Measurements from ENCODE around the gene RAB2B.

Gene RAB2B

GRCh38 chr14:21476925-21477681 is at the start of gene RAB2B, which contains the start of gene TOX4:
Gene RAB2B, minus strand, starts transcription at chr14:21476959. Its CDS starts 87 bp downstream, at chr14:21476872.
Gene TOX4, plus strand, starts transcription at chr14:21477195. Its CDS starts 84 bp downstream, at chr14:21477279.
- peak; percentile 94 for DNase-seq (ENCODE audit: low read depth, low spot score)
- Histone ChIP-seq H3K36me3 (ENCODE audit: insufficient read depth, insufficient read length, low read length) (peaks cover 22% of the 10 kb centered on the region), H3K4me3 (ENCODE audit: insufficient read length, low read depth) (peak within 1 kb of the TSS; percentile 91), H3K4me1 (ENCODE audit: insufficient read depth, insufficient read length) (no peaks in the 10 kb centered on the region), H3K9ac (ENCODE audit: insufficient read length, low read depth) (peak within 1 kb of the TSS; percentile 89), H3K27me3 (ENCODE audit: insufficient read depth, insufficient read length) (no peaks in the 10 kb centered on the region), H3K9me3 (ENCODE audit: insufficient read depth, low read length) (no peaks in the 10 kb centered on the region)
- no peak for TF ChIP-seq SUZ12 (IDR thresholded peaks at IDR 0.05; ENCODE audit: extremely low read depth, insufficient read depth, insufficient read length)
- TF ChIP-seq ZNF274 (IDR thresholded peaks at IDR 0.05; ENCODE audit: low read depth, low read length) = no peak
- no peak for TF ChIP-seq YY1 (IDR thresholded peaks at IDR 0.05; ENCODE audit: insufficient read depth, insufficient read length)

DNA sequence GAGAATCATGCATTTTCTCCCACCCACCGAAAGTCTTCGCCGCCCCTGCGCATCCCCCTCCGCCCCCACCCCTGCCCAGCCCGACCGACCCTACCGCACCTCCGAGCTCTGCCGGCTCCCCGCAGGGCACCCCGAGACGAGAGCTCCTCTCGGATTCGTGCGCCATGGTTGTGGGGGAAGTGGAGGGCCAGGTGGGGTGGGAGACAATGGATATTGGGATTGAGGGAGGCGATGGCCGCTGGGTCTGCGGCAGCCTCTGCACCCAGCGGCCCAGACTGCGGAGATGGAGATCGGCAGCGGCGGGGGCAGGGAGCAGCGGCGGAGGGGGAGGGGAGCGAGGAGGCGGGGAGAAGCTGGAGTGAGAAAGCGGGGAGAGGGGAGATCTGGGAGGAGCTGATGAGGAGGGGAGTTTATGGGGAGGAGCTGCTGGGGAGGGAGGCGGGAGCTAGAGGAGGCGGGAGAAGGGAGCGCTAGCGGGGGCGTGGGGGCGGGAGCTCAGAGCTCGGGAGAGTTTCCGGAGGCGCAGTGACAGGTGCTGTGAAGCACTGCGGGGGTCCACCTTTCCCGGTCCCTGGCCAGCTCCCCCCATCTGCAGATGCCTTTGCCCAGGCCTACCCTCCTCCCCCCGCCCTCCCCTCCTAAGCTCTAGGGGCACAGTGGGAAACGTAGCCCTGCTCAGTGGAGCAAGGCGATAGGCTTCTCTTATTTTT is 49.4 kb upstream of the RAB2B start, which contains the start of gene SALL2:
TSS of gene SALL2 (minus strand) at position 385 of the 710 bp plus-strand sequence. CDS start at position 166, 219 bp downstream.
- H3K4me3 ChIP-seq (ENCODE audit: insufficient read length, low read depth) = peak within 1 kb of the TSS; percentile 60
- TF ChIP-seq ZNF274 (IDR thresholded peaks at IDR 0.05; ENCODE audit: low read depth, low read length) (no peak), SUZ12 (IDR thresholded peaks at IDR 0.05; ENCODE audit: extremely low read depth, insufficient read depth, insufficient read length) (no peak), YY1 (IDR thresholded peaks at IDR 0.05; ENCODE audit: insufficient read depth, insufficient read length) (no peak)
- no peaks in the 10 kb centered on the region for H3K27me3 ChIP-seq (ENCODE audit: insufficient read depth, insufficient read length)
- peaks cover 21% of the 10 kb centered on the region for H3K4me1 ChIP-seq (ENCODE audit: insufficient read depth, insufficient read length)
- peak within 1 kb of the TSS; percentile 82 for H3K9ac ChIP-seq (ENCODE audit: insufficient read length, low read depth)
- H3K9me3 ChIP-seq (ENCODE audit: insufficient read depth, low read length) = no peaks in the 10 kb centered on the region
- peak; percentile 90 for DNase-seq (ENCODE audit: low read depth, low spot score)
- peaks cover 37% of the 10 kb centered on the region for H3K36me3 ChIP-seq (ENCODE audit: insufficient read depth, insufficient read length, low read length)

DNA sequence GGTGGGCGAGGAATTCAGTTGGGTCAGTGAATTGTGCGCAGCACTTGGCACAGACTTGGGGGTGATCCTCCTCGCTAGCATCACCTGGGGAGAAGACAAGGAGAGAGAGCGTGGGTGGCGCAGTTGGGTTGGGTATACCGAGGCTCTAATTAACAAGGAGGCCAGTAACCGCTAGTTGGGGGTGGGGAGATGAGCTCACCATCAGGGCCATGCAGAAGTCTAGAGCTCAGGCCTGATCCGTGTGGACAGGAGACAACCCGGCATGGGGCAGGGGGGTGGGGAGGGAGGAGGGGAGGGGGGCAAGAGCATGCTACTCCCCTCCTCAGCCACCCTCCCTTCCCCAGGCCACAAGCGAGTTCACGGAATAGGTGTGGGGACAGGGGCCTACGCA is 48.8 kb upstream of the RAB2B start:
- Histone ChIP-seq H3K36me3 (ENCODE audit: insufficient read depth, insufficient read length, low read length) (peaks cover 41% of the 10 kb centered on the region), H3K4me1 (ENCODE audit: insufficient read depth, insufficient read length) (peaks cover 21% of the 10 kb centered on the region), H3K4me3 (ENCODE audit: insufficient read length, low read depth) (peak overlapping the region; percentile 60), H3K9me3 (ENCODE audit: insufficient read depth, low read length) (no peaks in the 10 kb centered on the region), H3K27me3 (ENCODE audit: insufficient read depth, insufficient read length) (no peaks in the 10 kb centered on the region), H3K9ac (ENCODE audit: insufficient read length, low read depth) (peak overlapping the region; percentile 82)
- no peak for DNase-seq (ENCODE audit: low read depth, low spot score)
- no peak for TF ChIP-seq ZNF274 (IDR thresholded peaks at IDR 0.05; ENCODE audit: low read depth, low read length)
- TF ChIP-seq YY1 (IDR thresholded peaks at IDR 0.05; ENCODE audit: insufficient read depth, insufficient read length) = no peak
- TF ChIP-seq SUZ12 (IDR thresholded peaks at IDR 0.05; ENCODE audit: extremely low read depth, insufficient read depth, insufficient read length) = no peak

DNA sequence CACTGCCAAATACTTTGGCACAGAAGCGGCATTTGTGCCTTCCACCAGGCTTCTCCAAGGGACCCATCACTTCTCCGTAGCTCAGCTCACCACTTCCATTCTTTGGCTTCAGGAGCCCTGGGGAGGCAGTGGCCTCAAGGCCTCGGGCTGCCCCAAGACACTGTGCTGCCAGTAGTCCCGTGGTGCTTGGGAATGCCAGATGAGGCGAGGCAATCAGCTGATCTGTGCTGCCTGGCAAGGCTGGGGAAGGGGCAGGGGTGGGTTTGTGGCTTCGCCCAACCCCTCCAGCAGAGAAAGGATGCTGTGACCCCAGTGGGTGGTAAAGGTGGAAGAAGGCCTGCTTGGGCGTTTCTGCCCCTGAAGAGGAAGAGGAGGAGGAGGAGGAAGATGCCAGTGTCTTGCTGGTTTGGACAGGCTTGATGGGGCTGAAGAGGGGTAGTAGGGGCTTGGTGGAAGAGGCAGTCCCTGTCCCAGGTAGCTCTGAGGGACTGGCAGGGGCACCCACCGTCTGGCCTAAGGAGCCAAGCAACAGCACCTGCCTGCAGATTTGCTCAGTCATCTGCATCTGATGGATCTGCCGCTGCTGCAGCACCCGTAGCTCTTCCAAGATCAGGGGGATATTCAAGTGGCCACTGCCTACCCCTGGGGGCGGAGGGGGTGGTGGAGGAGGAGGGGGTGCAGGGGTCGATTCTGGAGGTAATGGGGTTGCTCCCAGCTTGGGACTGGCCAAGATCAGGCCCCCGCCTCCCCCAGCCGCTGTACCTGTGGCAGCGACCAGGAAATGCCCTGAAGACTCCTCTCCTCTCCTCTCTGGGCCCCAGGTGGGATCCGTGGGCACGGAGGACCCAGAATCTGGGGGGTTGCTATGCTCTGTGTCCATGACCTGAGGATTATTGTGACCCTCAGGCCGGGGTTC is 48.1 kb upstream of the RAB2B start:
- Histone ChIP-seq H3K36me3 (ENCODE audit: insufficient read depth, insufficient read length, low read length) (peaks cover 48% of the 10 kb centered on the region), H3K9me3 (ENCODE audit: insufficient read depth, low read length) (no peaks in the 10 kb centered on the region), H3K4me3 (ENCODE audit: insufficient read length, low read depth) (peak overlapping the region; percentile 60), H3K9ac (ENCODE audit: insufficient read length, low read depth) (peak overlapping the region; percentile 82), H3K4me1 (ENCODE audit: insufficient read depth, insufficient read length) (peaks cover 21% of the 10 kb centered on the region), H3K27me3 (ENCODE audit: insufficient read depth, insufficient read length) (no peaks in the 10 kb centered on the region)
- no peak for DNase-seq (ENCODE audit: low read depth, low spot score)
- no peak for TF ChIP-seq SUZ12 (IDR thresholded peaks at IDR 0.05; ENCODE audit: extremely low read depth, insufficient read depth, insufficient read length)
- no peak for TF ChIP-seq ZNF274 (IDR thresholded peaks at IDR 0.05; ENCODE audit: low read depth, low read length)
- no peak for TF ChIP-seq YY1 (IDR thresholded peaks at IDR 0.05; ENCODE audit: insufficient read depth, insufficient read length)

DNA sequence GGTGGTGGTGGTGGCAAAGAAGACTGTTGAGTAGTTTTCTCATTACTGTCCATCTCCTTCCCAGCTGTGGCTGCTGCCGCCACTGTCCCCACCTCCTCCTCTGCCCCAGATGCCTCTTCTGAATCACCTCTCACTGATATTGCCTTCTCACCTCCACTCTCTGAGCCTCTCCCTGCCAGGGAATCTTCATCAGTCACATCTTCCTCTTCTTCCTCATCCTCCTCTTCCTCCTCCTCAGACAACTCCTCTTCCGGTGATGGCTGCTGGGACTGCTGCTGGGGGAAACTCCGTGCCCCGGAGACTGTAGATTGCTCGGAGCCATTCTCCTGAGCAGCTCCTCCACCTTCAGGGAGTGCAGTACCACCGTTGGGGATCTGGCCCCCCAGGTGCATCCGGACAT is 46.4 kb upstream of the RAB2B start:
- Histone ChIP-seq H3K9ac (ENCODE audit: insufficient read length, low read depth) (no peak overlapping the region), H3K4me3 (ENCODE audit: insufficient read length, low read depth) (no peak overlapping the region), H3K4me1 (ENCODE audit: insufficient read depth, insufficient read length) (peaks cover 21% of the 10 kb centered on the region), H3K36me3 (ENCODE audit: insufficient read depth, insufficient read length, low read length) (peaks cover 48% of the 10 kb centered on the region), H3K9me3 (ENCODE audit: insufficient read depth, low read length) (no peaks in the 10 kb centered on the region), H3K27me3 (ENCODE audit: insufficient read depth, insufficient read length) (no peaks in the 10 kb centered on the region)
- TF ChIP-seq YY1 (IDR thresholded peaks at IDR 0.05; ENCODE audit: insufficient read depth, insufficient read length) (no peak), SUZ12 (IDR thresholded peaks at IDR 0.05; ENCODE audit: extremely low read depth, insufficient read depth, insufficient read length) (no peak), ZNF274 (IDR thresholded peaks at IDR 0.05; ENCODE audit: low read depth, low read length) (no peak)
- no peak for DNase-seq (ENCODE audit: low read depth, low spot score)

- H3K36me3 ChIP-seq (ENCODE audit: insufficient read depth, insufficient read length, low read length) = peaks cover 48% of the 10 kb centered on the region
- TF ChIP-seq ZNF274 (IDR thresholded peaks at IDR 0.05; ENCODE audit: low read depth, low read length) (no peak), SUZ12 (IDR thresholded peaks at IDR 0.05; ENCODE audit: extremely low read depth, insufficient read depth, insufficient read length) (no peak), YY1 (IDR thresholded peaks at IDR 0.05; ENCODE audit: insufficient read depth, insufficient read length) (no peak)
Measured at GRCh38 chr14:21521501-21521900, 44.7 kb upstream of the RAB2B start.

More at GRCh38 chr14:21521501-21521900, 44.7 kb upstream of the RAB2B start:
- Histone ChIP-seq H3K9ac (ENCODE audit: insufficient read length, low read depth) (no peak overlapping the region), H3K9me3 (ENCODE audit: insufficient read depth, low read length) (no peaks in the 10 kb centered on the region), H3K4me1 (ENCODE audit: insufficient read depth, insufficient read length) (peaks cover 21% of the 10 kb centered on the region), H3K27me3 (ENCODE audit: insufficient read depth, insufficient read length) (no peaks in the 10 kb centered on the region), H3K4me3 (ENCODE audit: insufficient read length, low read depth) (no peak overlapping the region)
- no peak for DNase-seq (ENCODE audit: low read depth, low spot score)
